SK-N-MC (cell line): ENCODE data around the gene METRNL.
"Not testable (repeated sequence)": the region's sequence is repeated elsewhere in the genome, so short reads cannot be mapped to it uniquely, and the experiment has no call there.

Experiments used
- DNase-seq: peaks from one replicate; pipeline ENCODE4 v3.0.0-alpha.2; 2011; ENCODE audit warnings: low read depth, low spot score
- H3K27ac ChIP-seq: fragments of 200-600 bp; sonication (generic); 2 replicates; pipeline ENCODE4 v1.5.1; 2016; ENCODE audit warnings: mixed run types
- H3K36me3 ChIP-seq: fragments of 200-600 bp; sonication (generic); 2 replicates; pipeline ENCODE4 v1.6.1; 2017; ENCODE audit warnings: antibody characterized with exemption, low read length, mixed read lengths; ENCODE audit not compliant: insufficient read depth
- H3K4me3 ChIP-seq: fragments of 200-600 bp; sonication (generic); 2 replicates; pipeline ENCODE4 v1.5.1; 2016
- H3K9ac ChIP-seq: fragments of 200-600 bp; sonication (generic); 2 replicates; pipeline ENCODE4 v1.8.0; 2017; ENCODE audit warnings: mixed run types, mixed read lengths; ENCODE audit not compliant: insufficient read length
- H3K9me3 ChIP-seq: fragments of 200-600 bp; sonication (generic); 2 replicates; pipeline ENCODE4 v1.6.1; 2017; ENCODE audit warnings: low read depth, mild to moderate bottlenecking, antibody characterized with exemption, low read length, moderate library complexity, mixed read lengths
- EZH2 ChIP-seq: fragments of 200-600 bp; sonication (generic); IDR thresholded peaks from one replicate; pipeline ENCODE4 v1.6.1; 2017; ENCODE audit warnings: antibody characterized with exemption
- FOXP2 ChIP-seq: optimal IDR thresholded peaks from 2 replicates; pipeline ENCODE3; 2011; ENCODE audit warnings: mild to moderate bottlenecking, moderate library complexity; ENCODE audit not compliant: insufficient read depth; ENCODE audit errors: extremely low read length, control extremely low read depth
- POLR2AphosphoS5 ChIP-seq: IDR thresholded peaks from 2 replicates; pipeline ENCODE4 v1.6.1; 2012; ENCODE audit warnings: mild to moderate bottlenecking, low read depth, low read length, borderline replicate concordance

METRNL gene

GRCh38 chr17:83128306-83129240 is 49.2 kb downstream of the METRNL start:
- no peaks in the 10 kb centered on the region for H3K9me3 ChIP-seq
- H3K4me3 ChIP-seq, result no peak overlapping the region
- no peak for DNase-seq
- H3K27ac ChIP-seq, result no peak overlapping the region
- no peak overlapping the region for H3K9ac ChIP-seq
- H3K36me3 ChIP-seq, result no peaks in the 10 kb centered on the region
- no peak for TF ChIP-seq EZH2

- H3K27ac ChIP-seq, result no peak overlapping the region
These were observed 50.3 kb downstream of the METRNL start for GRCh38 chr17:83129676-83130075.

GRCh38 chr17:83131401-83132011 is 52.1 kb downstream of the METRNL start:
- no peak for DNase-seq
- TF ChIP-seq FOXP2, result no peak
- no peak for TF ChIP-seq EZH2
- no peak for TF ChIP-seq POLR2AphosphoS5
- H3K9ac ChIP-seq, result no peak overlapping the region
- no peaks in the 10 kb centered on the region for H3K36me3 ChIP-seq
- no peaks in the 10 kb centered on the region for H3K9me3 ChIP-seq
- H3K4me3 ChIP-seq, result no peak overlapping the region
- H3K27ac ChIP-seq, result no peak overlapping the region

More at GRCh38 chr17:83129676-83130075, 50.3 kb downstream of the METRNL start:
- TF ChIP-seq EZH2 (no peak), FOXP2 (no peak), POLR2AphosphoS5 (no peak)
- no peaks in the 10 kb centered on the region for H3K36me3 ChIP-seq
- no peaks in the 10 kb centered on the region for H3K9me3 ChIP-seq
- no peak for DNase-seq
- H3K4me3 ChIP-seq, result no peak overlapping the region
- H3K9ac ChIP-seq, result no peak overlapping the region

GRCh38 chr17:83132251-83133081 is 53.1 kb downstream of the METRNL start:
- H3K9me3 ChIP-seq, result no peaks in the 10 kb centered on the region
- no peaks in the 10 kb centered on the region for H3K36me3 ChIP-seq
- no peak for DNase-seq
- TF ChIP-seq FOXP2 (no peak), POLR2AphosphoS5 (no peak), EZH2 (no peak)
- H3K4me3 ChIP-seq, result no peak overlapping the region
- H3K27ac ChIP-seq, result no peak overlapping the region
- no peak overlapping the region for H3K9ac ChIP-seq

GRCh38 chr17:83133302-83134121 is 54.1 kb downstream of the METRNL start:
- H3K9me3 ChIP-seq, result no peaks in the 10 kb centered on the region
- TF ChIP-seq POLR2AphosphoS5 (no peak), FOXP2 (no peak), EZH2 (no peak)
- no peak overlapping the region for H3K4me3 ChIP-seq
- no peak for DNase-seq
- H3K27ac ChIP-seq, result no peak overlapping the region
- H3K9ac ChIP-seq, result no peak overlapping the region
- H3K36me3 ChIP-seq, result no peaks in the 10 kb centered on the region

GRCh38 chr17:83134456-83134855 is 55.0 kb downstream of the METRNL start:
- H3K27ac ChIP-seq, H3K4me3 ChIP-seq, H3K36me3 ChIP-seq, DNase-seq, H3K9ac ChIP-seq, H3K9me3 ChIP-seq: not testable (repeated sequence)

GRCh38 chr17:83135692-83136091 is 56.3 kb downstream of the METRNL start:
- H3K36me3 ChIP-seq, result no peaks in the 10 kb centered on the region
- H3K27ac ChIP-seq, result no peak overlapping the region
- no peaks in the 10 kb centered on the region for H3K9me3 ChIP-seq
- no peak overlapping the region for H3K4me3 ChIP-seq
- H3K9ac ChIP-seq, result no peak overlapping the region
- no peak for TF ChIP-seq POLR2AphosphoS5
- no peak for TF ChIP-seq EZH2
- TF ChIP-seq FOXP2, result no peak
- no peak for DNase-seq

- H3K9ac ChIP-seq, result no peak overlapping the region
- H3K36me3 ChIP-seq, result no peaks in the 10 kb centered on the region
- H3K4me3 ChIP-seq, result no peak overlapping the region
- no peaks in the 10 kb centered on the region; the same call in 1 of the 2 replicates for H3K9me3 ChIP-seq
- TF ChIP-seq POLR2AphosphoS5 (no peak), EZH2 (no peak), FOXP2 (no peak)
- no peak overlapping the region for H3K27ac ChIP-seq
- DNase-seq, result no peak
These were observed 56.7 kb downstream of the METRNL start for GRCh38 chr17:83136156-83136555.
